Measurements from ENCODE around the gene IGSF21.

Gene IGSF21

DNA sequence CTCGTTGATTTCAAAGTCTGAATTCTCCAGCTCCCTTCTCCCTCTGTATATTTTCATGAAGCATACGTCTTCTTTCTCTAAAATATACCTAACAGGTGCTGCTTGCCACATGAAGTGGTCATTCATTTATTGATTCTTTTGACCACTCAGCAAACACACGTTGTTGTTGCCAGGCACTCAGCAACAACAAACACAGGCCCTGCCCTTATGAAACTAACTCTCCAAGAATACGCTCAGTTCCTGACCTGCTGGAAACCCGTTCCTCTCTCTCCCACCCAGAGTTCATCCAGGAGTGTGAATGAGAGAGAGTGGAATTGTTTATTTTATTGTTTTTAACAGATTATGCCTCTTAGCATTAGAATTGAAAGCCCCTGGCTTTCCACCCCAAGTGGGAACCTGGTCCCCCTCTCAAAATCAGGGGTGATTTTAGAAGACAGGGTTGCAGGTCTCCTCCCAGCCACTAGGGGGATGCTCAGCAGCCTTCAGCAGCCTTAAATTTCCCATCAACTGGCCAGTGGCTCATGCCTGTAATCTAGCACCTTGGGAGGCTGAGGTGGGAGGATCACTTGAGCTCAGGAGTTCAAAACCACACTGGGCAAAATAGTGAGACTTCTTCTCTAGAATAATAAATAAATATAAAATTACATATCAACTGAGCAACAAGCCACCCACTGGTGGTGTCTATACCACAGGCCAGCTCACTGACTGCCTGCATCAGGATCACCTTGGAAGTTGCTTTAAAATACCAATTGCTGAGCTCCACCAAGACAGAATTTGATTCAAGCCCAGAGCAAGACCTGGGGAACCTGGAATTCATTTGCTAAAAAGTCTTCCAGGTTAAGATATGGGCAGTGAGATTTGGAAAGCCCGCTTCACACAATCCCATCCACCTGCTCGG is 192.1 kb downstream of the IGSF21 start:
- TF ChIP-seq, protein P1, sequence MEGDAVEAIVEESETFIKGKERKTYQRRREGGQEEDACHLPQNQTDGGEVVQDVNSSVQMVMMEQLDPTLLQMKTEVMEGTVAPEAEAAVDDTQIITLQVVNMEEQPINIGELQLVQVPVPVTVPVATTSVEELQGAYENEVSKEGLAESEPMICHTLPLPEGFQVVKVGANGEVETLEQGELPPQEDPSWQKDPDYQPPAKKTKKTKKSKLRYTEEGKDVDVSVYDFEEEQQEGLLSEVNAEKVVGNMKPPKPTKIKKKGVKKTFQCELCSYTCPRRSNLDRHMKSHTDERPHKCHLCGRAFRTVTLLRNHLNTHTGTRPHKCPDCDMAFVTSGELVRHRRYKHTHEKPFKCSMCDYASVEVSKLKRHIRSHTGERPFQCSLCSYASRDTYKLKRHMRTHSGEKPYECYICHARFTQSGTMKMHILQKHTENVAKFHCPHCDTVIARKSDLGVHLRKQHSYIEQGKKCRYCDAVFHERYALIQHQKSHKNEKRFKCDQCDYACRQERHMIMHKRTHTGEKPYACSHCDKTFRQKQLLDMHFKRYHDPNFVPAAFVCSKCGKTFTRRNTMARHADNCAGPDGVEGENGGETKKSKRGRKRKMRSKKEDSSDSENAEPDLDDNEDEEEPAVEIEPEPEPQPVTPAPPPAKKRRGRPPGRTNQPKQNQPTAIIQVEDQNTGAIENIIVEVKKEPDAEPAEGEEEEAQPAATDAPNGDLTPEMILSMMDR (conservative IDR thresholded peaks at IDR 0.05; ENCODE audit: low read depth) = peak; percentile 65

DNA sequence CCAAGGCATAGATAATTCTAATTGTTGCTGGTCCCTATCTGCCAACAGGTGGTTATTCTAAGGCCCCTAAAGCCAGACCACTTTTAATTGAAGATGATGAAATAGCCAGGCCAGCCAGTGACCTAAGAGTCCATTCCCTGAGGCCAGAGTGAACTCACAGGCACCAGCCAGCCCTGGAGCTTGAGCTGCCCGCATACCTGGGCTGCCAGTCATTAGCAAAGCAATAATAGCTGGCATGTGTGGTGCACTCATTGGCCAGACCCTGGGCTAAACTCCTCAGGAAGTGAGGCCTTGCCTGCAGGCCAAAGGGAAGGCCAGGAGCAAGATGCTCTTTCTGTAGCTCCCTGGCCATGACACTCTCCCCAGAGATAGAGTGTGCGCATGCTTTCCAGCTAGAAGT is 192.8 kb downstream of the IGSF21 start:
- ChIA-PET POLR2A (ENCODE audit: low non-redundant PET) (no interaction called here), CTCF (interaction anchor here (0.6 to 2.4 kb wide), 5 partner anchors 47 to 512 kb away, joined by 3 to 7 read pairs (median 4); no protein-coding TSS in a partner anchor)
- TF ChIP-seq, protein P1 (conservative IDR thresholded peaks at IDR 0.05; ENCODE audit: low read depth) = no peak
- H3K27ac ChIP-seq = no peak overlapping the region
- DNase-seq (ENCODE audit: low spot score) = no peak

More for the DNA sequence above, 192.1 kb downstream of the IGSF21 start:
- DNase-seq (ENCODE audit: low spot score) = peak; percentile 42
- ChIA-PET CTCF (interaction anchor here (0.7 to 1.8 kb wide), 4 partner anchors 48 to 276 kb away, joined by 3 to 5 read pairs (median 4); no protein-coding TSS in a partner anchor), POLR2A (ENCODE audit: low non-redundant PET) (no interaction called here)
- H3K27ac ChIP-seq = no peak overlapping the region

DNA sequence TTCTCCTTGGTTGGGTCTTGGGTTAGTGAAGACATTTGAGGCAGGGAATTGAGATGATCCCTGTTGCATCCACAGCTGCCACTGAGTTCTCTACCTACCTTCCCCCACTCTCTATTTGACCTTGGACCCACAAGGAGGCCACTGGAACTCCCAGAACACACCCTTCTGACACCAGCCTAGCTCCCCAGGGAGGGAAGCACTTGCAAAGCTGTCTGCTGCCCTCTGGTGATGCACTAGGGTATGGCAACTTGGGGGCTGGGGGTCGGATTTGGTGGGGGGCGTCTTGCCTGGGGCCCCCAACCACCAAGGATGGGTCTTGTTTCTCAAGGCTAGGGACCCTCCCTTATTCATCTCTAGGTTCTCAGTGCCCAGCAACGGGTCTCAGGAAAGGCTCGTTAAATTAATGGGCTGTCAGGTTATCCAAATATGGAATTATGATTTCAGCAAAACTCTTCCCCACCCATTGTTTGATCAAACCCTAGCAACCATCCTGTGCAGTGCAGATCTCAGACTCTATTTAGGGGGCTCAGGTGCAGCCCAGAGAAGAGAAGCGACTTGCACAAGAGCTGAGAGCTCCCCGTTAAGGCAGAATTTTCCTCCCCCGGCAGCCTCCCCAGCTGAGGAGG is 195.3 kb downstream of the IGSF21 start:
- ChIA-PET POLR2A (ENCODE audit: low non-redundant PET) (no interaction called here), CTCF (interaction anchor here (2.4 kb wide), 1 partner anchor 273 kb away, joined by 7 read pairs; no protein-coding TSS in a partner anchor)
- no peak for DNase-seq (ENCODE audit: low spot score)
- no peak overlapping the region for H3K27ac ChIP-seq
- TF ChIP-seq, protein P1 (conservative IDR thresholded peaks at IDR 0.05; ENCODE audit: low read depth) = peak; percentile 18

DNA sequence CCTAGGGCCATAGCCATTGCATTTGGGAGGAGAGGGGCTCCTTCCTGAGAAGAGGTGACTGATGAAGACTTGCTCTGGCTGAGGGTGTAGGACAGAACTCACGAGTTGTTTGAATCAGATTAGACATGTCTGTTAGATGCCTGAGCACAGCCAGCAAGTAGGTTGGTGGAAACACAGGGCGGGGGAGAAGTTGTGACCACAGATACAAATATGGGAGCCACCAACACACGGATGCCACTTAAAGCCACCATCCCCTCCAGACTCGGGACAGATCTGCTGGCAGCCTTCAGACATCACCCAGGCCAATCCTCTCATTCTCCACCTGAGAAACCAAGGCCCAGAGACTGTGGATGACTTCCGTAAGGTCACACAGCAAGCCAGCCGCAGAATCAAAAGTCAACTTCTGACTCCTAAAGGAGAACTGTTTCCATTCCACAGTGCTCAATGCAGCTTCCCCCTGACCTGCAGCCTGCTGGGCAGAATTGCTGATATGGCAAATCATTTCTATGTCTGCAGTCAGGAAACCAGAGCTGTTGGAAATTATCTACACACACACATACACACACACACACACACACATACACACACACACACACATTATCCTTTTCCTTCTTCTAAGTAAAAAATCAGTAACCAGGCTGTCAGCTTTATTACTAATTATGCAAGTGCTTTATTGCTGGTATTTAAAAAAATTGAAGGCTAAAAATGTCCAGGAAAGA is 196.7 kb downstream of the IGSF21 start:
- POLR2A ChIA-PET (ENCODE audit: low non-redundant PET) = no interaction called here
- H3K27ac ChIP-seq = no peak overlapping the region
- CTCF ChIA-PET = interaction anchor here (0.6 kb wide), 1 partner anchor 1319 kb away, joined by 3 read pairs; no protein-coding TSS in a partner anchor
- TF ChIP-seq, protein P1 (conservative IDR thresholded peaks at IDR 0.05; ENCODE audit: low read depth) = no peak
- DNase-seq (ENCODE audit: low spot score) = no peak

DNA sequence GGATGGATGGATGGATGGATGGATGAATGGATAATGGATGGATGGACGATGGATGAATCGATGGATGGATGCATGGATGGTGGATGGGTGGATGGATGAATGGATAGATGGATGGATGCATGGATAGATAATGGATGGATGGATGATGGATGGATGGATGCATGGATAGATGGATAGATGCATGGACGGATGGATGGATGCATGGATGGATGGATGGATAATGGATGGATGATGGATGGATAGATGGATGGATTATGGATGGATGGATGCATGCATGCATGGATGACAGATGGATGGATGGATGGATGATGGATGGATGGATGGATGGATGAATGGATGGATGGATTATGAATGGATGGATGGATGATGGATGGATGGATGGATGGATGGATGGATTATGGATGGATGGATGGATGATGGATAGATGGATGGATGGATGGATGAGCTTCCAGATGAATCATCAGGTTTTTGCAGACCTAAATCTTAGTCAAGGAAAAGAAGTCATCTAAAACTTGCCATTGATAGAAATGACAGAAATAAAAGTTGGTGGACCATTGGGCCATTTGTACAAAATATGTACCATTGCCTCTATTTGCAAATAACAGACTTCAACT is 197.7 kb downstream of the IGSF21 start:
- POLR2A ChIA-PET (ENCODE audit: low non-redundant PET) = no interaction called here
- CTCF ChIA-PET = no interaction called here
- no peak overlapping the region for H3K27ac ChIP-seq
- TF ChIP-seq, protein P1 (conservative IDR thresholded peaks at IDR 0.05; ENCODE audit: low read depth) = no peak
- DNase-seq (ENCODE audit: low spot score) = no peak
